HG03103 (cell line): ENCODE measurements around the gene TTC23.

Experiments used
- ATAC-seq: cut with Tn5 transposase; IDR thresholded peaks from one replicate; pipeline ENCODE4 v1.9.1; 2021; ENCODE audit warnings: low read depth; ENCODE audit not compliant: unreplicated experiment

TTC23 gene

GRCh38 chr15:99090011-99090699 lies 159.2 kb downstream of the TTC23 start:
- peak; percentile 100 for ATAC-seq

GRCh38 chr15:99087405-99087943 lies 161.9 kb downstream of the TTC23 start:
- ATAC-seq: no peak

DNA sequence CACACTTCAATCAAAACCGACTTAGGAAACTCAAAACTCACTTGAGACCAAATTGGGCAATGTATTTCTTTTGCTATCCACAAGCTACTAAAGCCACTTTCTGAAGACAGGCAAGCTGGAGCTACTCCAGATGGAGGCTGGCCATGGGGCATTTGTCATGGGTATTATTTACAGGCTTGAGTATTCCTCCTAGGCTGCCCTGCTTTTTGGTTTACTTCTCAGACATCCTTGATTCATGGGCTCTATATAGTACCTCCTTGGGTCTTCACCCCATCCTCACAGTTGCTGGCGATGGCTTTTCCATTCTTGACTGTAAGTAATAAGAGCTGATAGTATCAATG lies 163.1 kb downstream of the TTC23 start:
- no peak for ATAC-seq
